Mesenchymal stem cell (in vitro differentiated cells and primary cell): ENCODE measurements around the gene MYO10.

Source experiments
- DNase-seq: peaks from one replicate; pipeline ENCODE4 v3.0.0-alpha.2; 2013
- H2AFZ ChIP-seq: one replicate; pipeline ENCODE4 v1.6.1; 2013; ENCODE audit warnings: low read depth, mild to moderate bottlenecking, control low read depth, inconsistent platforms, low read length, moderate library complexity
- H2AK5ac ChIP-seq: 2 replicates; pipeline ENCODE4 v1.6.1; 2013; ENCODE audit warnings: low read length, moderate library complexity, mild to moderate bottlenecking, inconsistent platforms; ENCODE audit not compliant: severe bottlenecking
- H2BK120ac ChIP-seq: one replicate; pipeline ENCODE4 v1.6.1; 2013; ENCODE audit warnings: low read depth, mild to moderate bottlenecking, inconsistent platforms, low read length, moderate library complexity
- H2BK12ac ChIP-seq, 2 experiments: one replicate each; pipeline ENCODE4 v1.6.1; 2013; ENCODE audit warnings: inconsistent platforms in 2 of 2, low read length in 2 of 2, mild to moderate bottlenecking in 2 of 2, moderate library complexity in 2 of 2, control low read depth in 1 of 2
- H2BK15ac ChIP-seq: one replicate; pipeline ENCODE4 v1.6.1; 2013; ENCODE audit warnings: mild to moderate bottlenecking, low read depth, inconsistent platforms; ENCODE audit not compliant: poor library complexity, severe bottlenecking
- H2BK5ac ChIP-seq: 2 replicates; pipeline ENCODE4 v1.6.1; 2013; ENCODE audit warnings: low read depth, mild to moderate bottlenecking, low read length, control low read depth, inconsistent platforms; ENCODE audit not compliant: poor library complexity, severe bottlenecking
- H3K14ac ChIP-seq, 2 experiments: one replicate each; pipeline ENCODE4 v1.6.1; 2013; ENCODE audit warnings: inconsistent platforms in 2 of 2, low read length in 2 of 2, control low read depth in 1 of 2, mild to moderate bottlenecking in 1 of 2, moderate library complexity in 1 of 2
- H3K18ac ChIP-seq, 2 experiments: one replicate each; pipeline ENCODE4 v1.6.1; 2013; ENCODE audit warnings: inconsistent platforms in 2 of 2, low read length in 2 of 2, control low read depth in 1 of 2, low read depth in 1 of 2, mild to moderate bottlenecking in 1 of 2
- H3K23ac ChIP-seq, 2 experiments: one replicate each; pipeline ENCODE4 v1.6.1; 2013; ENCODE audit warnings: inconsistent platforms in 2 of 2, low read length in 2 of 2, mild to moderate bottlenecking in 2 of 2, moderate library complexity in 2 of 2, control low read depth in 1 of 2
- H3K27ac ChIP-seq: 2 replicates; pipeline ENCODE4 v1.5.1; 2013; ENCODE audit warnings: mild to moderate bottlenecking, moderate library complexity, low read length, control low read depth, inconsistent platforms; ENCODE audit not compliant: poor library complexity, severe bottlenecking
- H3K27me3 ChIP-seq, 2 experiments: 2 replicates each; pipeline versions ENCODE4 v1.6.1 to v1.7.0; 2013; ENCODE audit warnings: low read length in 2 of 2, mild to moderate bottlenecking in 2 of 2, moderate library complexity in 2 of 2, control low read depth in 1 of 2, inconsistent platforms in 1 of 2; ENCODE audit not compliant: control insufficient read depth in 1 of 2, insufficient read depth in 1 of 2
- H3K36me3 ChIP-seq, 2 experiments: 2 replicates each; pipeline versions ENCODE4 v1.6.1 to v1.7.0; 2013; ENCODE audit warnings: low read length in 2 of 2, control low read depth in 1 of 2, inconsistent platforms in 1 of 2, low read depth in 1 of 2, mild to moderate bottlenecking in 1 of 2; ENCODE audit not compliant: insufficient read depth in 2 of 2, control insufficient read depth in 1 of 2
- H3K4ac ChIP-seq, 2 experiments: one replicate each; pipeline ENCODE4 v1.6.1; 2013; ENCODE audit warnings: inconsistent platforms in 2 of 2, low read length in 2 of 2, mild to moderate bottlenecking in 2 of 2, moderate library complexity in 2 of 2, control low read depth in 1 of 2, low read depth in 1 of 2
- H3K4me1 ChIP-seq: 2 replicates; pipeline ENCODE4 v1.6.1; 2013; ENCODE audit warnings: low read depth, low read length, control low read depth; ENCODE audit not compliant: control insufficient read depth, insufficient read depth
- H3K4me2 ChIP-seq: 2 replicates; pipeline ENCODE4 v1.6.1; 2013; ENCODE audit warnings: low read length, mild to moderate bottlenecking, inconsistent platforms; ENCODE audit not compliant: poor library complexity, severe bottlenecking
- H3K4me3 ChIP-seq, 2 experiments: 2 replicates each; pipeline versions ENCODE4 v1.5.1 to v1.7.0; 2013; ENCODE audit warnings: low read length in 2 of 2, mild to moderate bottlenecking in 2 of 2, control low read depth in 1 of 2, low read depth in 1 of 2; ENCODE audit not compliant: insufficient read depth in 1 of 2
- H3K79me1 ChIP-seq: replicated peaks from 2 replicates; pipeline ENCODE4 v1.6.1; 2013; ENCODE audit warnings: mild to moderate bottlenecking, control low read depth, low read length, inconsistent platforms; ENCODE audit not compliant: poor library complexity, severe bottlenecking
- H3K9ac ChIP-seq: 2 replicates; pipeline ENCODE4 v1.7.0; 2013; ENCODE audit warnings: mild to moderate bottlenecking, low read length, moderate library complexity
- H3K9me3 ChIP-seq: 2 replicates; pipeline ENCODE4 v1.7.0; 2013; ENCODE audit warnings: mild to moderate bottlenecking, low read length; ENCODE audit not compliant: control insufficient read depth
- H4K8ac ChIP-seq: one replicate; pipeline ENCODE4 v1.6.1; 2013; ENCODE audit warnings: inconsistent platforms, mild to moderate bottlenecking, low read length, moderate library complexity
- H4K91ac ChIP-seq: one replicate; pipeline ENCODE4 v1.6.1; 2013; ENCODE audit warnings: mild to moderate bottlenecking, low read length, inconsistent platforms
- WGBS: methylation state at CpG from one replicate; pipeline ENCODE4 v1.1.7; 2013; ENCODE audit warnings: mixed read lengths; 5-methylcytosine and 5-hydroxymethylcytosine counted together

Gene MYO10

GRCh38 chr5:16918156-16918555 lies 17.9 kb downstream of the MYO10 start:
- no peak overlapping the region for H3K4me2 ChIP-seq
- H3K9ac ChIP-seq = no peak overlapping the region
- H4K91ac ChIP-seq = no peak overlapping the region
- no peak overlapping the region for H2BK12ac ChIP-seq
- no peak overlapping the region for H3K4ac ChIP-seq
- no peak overlapping the region for H3K27ac ChIP-seq
- no peaks in the 10 kb centered on the region for H3K36me3 ChIP-seq
- H3K4me1 ChIP-seq = peaks cover 8% of the 10 kb centered on the region
- DNase-seq = no peak
- no peak overlapping the region for H3K18ac ChIP-seq
- H3K9me3 ChIP-seq = no peaks in the 10 kb centered on the region
- no peak overlapping the region for H3K14ac ChIP-seq
- H3K23ac ChIP-seq = no peak overlapping the region
- H2AK5ac ChIP-seq = no peak overlapping the region
- H3K79me1 ChIP-seq = peaks cover 15% of the 10 kb centered on the region
- WGBS = 96% methylated on average over 4 of the region's 4 CpGs
- H4K8ac ChIP-seq = no peak overlapping the region
- H3K4me3 ChIP-seq = no peak overlapping the region
- no peak overlapping the region for H2BK120ac ChIP-seq
- H2BK5ac ChIP-seq = no peak overlapping the region
- no peak overlapping the region for H2BK15ac ChIP-seq
- no peak overlapping the region for H2AFZ ChIP-seq
- H3K27me3 ChIP-seq = no peaks in the 10 kb centered on the region

- no peaks in the 10 kb centered on the region for H3K27me3 ChIP-seq
- 56% methylated on average over 2 of the region's 3 CpGs for WGBS
- no peak overlapping the region for H3K4ac ChIP-seq
- peaks cover 14% of the 10 kb centered on the region for H3K79me1 ChIP-seq
- H2AK5ac ChIP-seq = no peak overlapping the region
- peak overlapping the region; percentile 11 for H3K27ac ChIP-seq
- no peak overlapping the region for H2AFZ ChIP-seq
- H2BK12ac ChIP-seq = no peak overlapping the region
- peak overlapping the region; percentile 60 for H3K9ac ChIP-seq
- H3K9me3 ChIP-seq = no peaks in the 10 kb centered on the region
- H3K18ac ChIP-seq = no peak overlapping the region
- H3K14ac ChIP-seq = no peak overlapping the region
- no peaks in the 10 kb centered on the region for H3K36me3 ChIP-seq
- H2BK5ac ChIP-seq = no peak overlapping the region
- H4K8ac ChIP-seq = no peak overlapping the region
- peak overlapping the region in 1 of 2 experiments; percentile 43 for H3K4me3 ChIP-seq
- no peak overlapping the region for H2BK120ac ChIP-seq
- DNase-seq = peak; percentile 75
- no peak overlapping the region for H3K4me2 ChIP-seq
- no peak overlapping the region for H3K23ac ChIP-seq
- H3K4me1 ChIP-seq = peaks cover 6% of the 10 kb centered on the region
- H4K91ac ChIP-seq = no peak overlapping the region
- no peak overlapping the region for H2BK15ac ChIP-seq
Observed at GRCh38 chr5:16916262-16916878, 19.7 kb downstream of the MYO10 start.

DNA sequence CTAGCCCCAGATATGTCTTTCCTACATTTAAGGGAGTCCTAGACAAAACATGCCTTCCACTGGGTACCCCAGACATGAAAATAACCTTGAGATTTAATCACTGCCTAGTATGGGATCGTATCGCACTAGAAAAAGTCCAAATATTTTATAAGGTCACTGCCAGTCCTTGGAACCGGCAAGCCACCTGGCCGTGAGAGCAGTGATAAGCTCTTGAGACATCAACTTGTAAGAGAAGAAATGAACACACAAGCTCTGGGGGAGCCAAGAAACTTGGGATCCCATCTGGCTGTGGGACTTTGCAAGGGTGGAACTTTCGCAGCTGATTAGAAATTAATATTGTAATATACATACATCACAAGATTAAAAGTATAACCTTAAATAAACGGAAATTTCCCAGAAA lies 21.5 kb downstream of the MYO10 start:
- Histone ChIP-seq H3K4me1 (peaks cover 7% of the 10 kb centered on the region), H3K4ac (no peak overlapping the region), H3K27ac (no peak overlapping the region), H3K4me2 (no peak overlapping the region), H2BK120ac (no peak overlapping the region), H3K14ac (no peak overlapping the region), H3K18ac (no peak overlapping the region), H4K91ac (no peak overlapping the region), H2BK15ac (no peak overlapping the region), H3K9ac (no peak overlapping the region), H3K9me3 (no peaks in the 10 kb centered on the region), H2AFZ (no peak overlapping the region), H2AK5ac (no peak overlapping the region), H3K23ac (no peak overlapping the region), H3K4me3 (no peak overlapping the region), H2BK12ac (no peak overlapping the region), H2BK5ac (no peak overlapping the region), H3K79me1 (peaks cover 21% of the 10 kb centered on the region), H3K27me3 (no peaks in the 10 kb centered on the region), H3K36me3 (no peaks in the 10 kb centered on the region), H4K8ac (no peak overlapping the region)
- no peak for DNase-seq
- 94% methylated on average over 4 of the region's 6 CpGs for WGBS

GRCh38 chr5:16914108-16914435 lies 22.0 kb downstream of the MYO10 start:
- Histone ChIP-seq H2BK12ac (no peak overlapping the region), H2BK120ac (no peak overlapping the region), H3K36me3 (no peaks in the 10 kb centered on the region), H3K4ac (peak overlapping the region in 1 of 2 experiments; percentile 73), H2BK5ac (no peak overlapping the region), H3K9ac (no peak overlapping the region), H3K18ac (no peak overlapping the region), H4K91ac (no peak overlapping the region), H3K4me2 (no peak overlapping the region), H3K23ac (peak overlapping the region; percentile 14 to 47), H4K8ac (peak overlapping the region; percentile 51), H3K9me3 (no peaks in the 10 kb centered on the region), H2AFZ (no peak overlapping the region), H3K27ac (no peak overlapping the region), H3K27me3 (no peaks in the 10 kb centered on the region), H3K14ac (no peak overlapping the region), H2AK5ac (no peak overlapping the region), H2BK15ac (no peak overlapping the region), H3K4me3 (no peak overlapping the region), H3K4me1 (peaks cover 8% of the 10 kb centered on the region), H3K79me1 (peaks cover 20% of the 10 kb centered on the region)
- DNase-seq = no peak
- 94% methylated on average over 8 of the region's 8 CpGs for WGBS
